ENCODE data around the gene GLRA3. TPM values are rescaled to one million over a fixed set of nuclear protein-coding genes. Genes with fewer than 3 reads are reported as not detected.
"Not testable (repeated sequence)": the region's sequence is repeated elsewhere in the genome, so short reads cannot be mapped to it uniquely, and the experiment has no call there.

The GLRA3 gene
- not detected for total RNA-seq
- long read RNA-seq = 0 reads

- ATAC-seq (ENCODE audit: poor library complexity) (no peak), DNase-seq (no peak)
- intact Hi-C loops (cut with DNase I) = no loop called here
These were observed at the start of gene GLRA3 for GRCh38 chr4:174828845-174829701. Gene GLRA3, minus strand, starts transcription at chr4:174829247. Its CDS starts 436 bp downstream, at chr4:174828811.

GRCh38 chr4:174874898-174875297 is 45.9 kb upstream of the GLRA3 start:
- intact Hi-C loops (cut with DNase I) = no loop called here
- DNase-seq (no peak), ATAC-seq (ENCODE audit: poor library complexity) (no peak)

DNA sequence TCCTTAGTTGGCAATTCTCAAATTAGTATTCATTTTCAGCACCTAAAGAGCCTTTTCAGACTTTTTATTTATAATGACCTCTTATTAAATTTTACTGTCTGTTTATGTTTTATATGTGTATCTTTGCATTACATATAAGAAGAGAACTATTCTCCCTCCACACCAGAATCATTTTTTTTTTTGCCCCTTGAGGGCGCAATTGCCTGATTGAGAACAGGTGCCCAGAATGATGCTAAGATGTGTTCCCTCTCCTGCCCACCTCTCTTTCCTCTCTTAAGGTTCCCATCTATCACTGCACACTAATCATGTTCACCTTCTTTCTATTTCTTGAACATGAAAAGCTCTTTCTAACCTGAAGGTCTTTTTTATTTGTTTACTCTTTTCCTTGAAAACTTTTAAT is 44.9 kb upstream of the GLRA3 start:
- intact Hi-C loops (cut with DNase I) = no loop called here
- DNase-seq = no peak
- ATAC-seq (ENCODE audit: poor library complexity) = no peak

GRCh38 chr4:174873146-174873545 is 44.1 kb upstream of the GLRA3 start:
- DNase-seq; ATAC-seq (ENCODE audit: poor library complexity); intact Hi-C loops (cut with DNase I): not testable (repeated sequence)

DNA sequence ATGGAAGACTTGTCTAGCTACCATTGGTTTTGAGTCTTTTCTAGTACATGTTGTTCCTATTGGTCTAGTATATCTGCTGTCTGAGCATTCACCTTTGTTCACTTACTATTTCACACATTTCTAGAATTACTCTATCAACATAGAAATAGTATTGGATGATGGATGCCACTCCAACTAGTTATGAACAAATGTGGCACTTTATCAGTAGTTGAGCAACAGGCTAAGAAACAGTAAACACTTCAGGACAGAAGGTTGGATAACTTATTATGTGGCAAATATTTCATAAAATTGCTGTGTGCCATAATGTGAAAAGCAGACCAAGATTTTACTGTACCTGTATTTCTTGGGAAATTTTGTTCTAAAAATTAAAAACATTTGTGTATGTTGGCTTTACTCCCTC is 42.4 kb upstream of the GLRA3 start:
- intact Hi-C loops (cut with DNase I) = no loop called here
- DNase-seq (no peak), ATAC-seq (ENCODE audit: poor library complexity) (no peak)

- no peak for ATAC-seq (ENCODE audit: poor library complexity)
- no peak for DNase-seq
- intact Hi-C loops (cut with DNase I) = no loop called here
These were observed 41.3 kb upstream of the GLRA3 start for GRCh38 chr4:174870311-174870710.

- ATAC-seq (ENCODE audit: poor library complexity) (no peak), DNase-seq (no peak)
- intact Hi-C loops (cut with DNase I) = no loop called here
These were observed 40.3 kb upstream of the GLRA3 start for GRCh38 chr4:174869339-174869738.

- DNase-seq (no peak), ATAC-seq (ENCODE audit: poor library complexity) (no peak)
- intact Hi-C loops (cut with DNase I) = no loop called here
These were observed 38.9 kb upstream of the GLRA3 start for GRCh38 chr4:174867903-174868302.

DNA sequence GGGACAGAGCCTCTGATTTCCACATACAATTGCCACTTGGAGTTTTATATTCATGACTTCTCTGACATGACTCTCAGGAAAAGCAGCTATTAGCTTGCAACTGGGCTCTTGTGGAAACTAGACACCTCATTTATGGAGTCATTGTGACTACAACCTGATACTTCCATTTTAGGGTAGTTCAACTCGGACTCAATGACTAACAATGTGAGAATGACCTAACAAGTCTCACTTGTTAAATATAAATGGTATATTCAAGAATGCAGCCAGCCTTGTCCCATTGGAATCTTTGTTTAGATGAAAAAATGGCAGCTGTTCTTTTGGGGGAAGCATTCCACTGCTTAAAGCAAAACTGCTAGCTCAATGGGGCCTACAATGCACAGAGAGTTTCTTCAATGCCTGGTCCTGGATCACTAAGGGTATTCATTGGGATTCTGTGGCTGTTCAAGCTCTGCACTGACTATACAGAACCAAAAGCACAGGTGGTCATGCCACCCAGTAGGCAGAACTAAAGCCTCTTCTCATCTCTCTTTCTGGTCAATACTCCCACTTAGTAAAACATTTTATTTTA is 36.5 kb upstream of the GLRA3 start:
- no peak for DNase-seq
- intact Hi-C loops (cut with DNase I) = no loop called here

GRCh38 chr4:174864031-174864430 is 35.0 kb upstream of the GLRA3 start:
- intact Hi-C loops (cut with DNase I) = no loop called here
- DNase-seq (no peak), ATAC-seq (ENCODE audit: poor library complexity) (no peak)

More for the DNA sequence above, 36.5 kb upstream of the GLRA3 start:
- no peak for ATAC-seq (ENCODE audit: poor library complexity)

GRCh38 chr4:174860588-174860987 is 31.5 kb upstream of the GLRA3 start:
- DNase-seq = no peak
- ATAC-seq (ENCODE audit: poor library complexity) = no peak
- intact Hi-C loops (cut with DNase I) = no loop called here

DNA sequence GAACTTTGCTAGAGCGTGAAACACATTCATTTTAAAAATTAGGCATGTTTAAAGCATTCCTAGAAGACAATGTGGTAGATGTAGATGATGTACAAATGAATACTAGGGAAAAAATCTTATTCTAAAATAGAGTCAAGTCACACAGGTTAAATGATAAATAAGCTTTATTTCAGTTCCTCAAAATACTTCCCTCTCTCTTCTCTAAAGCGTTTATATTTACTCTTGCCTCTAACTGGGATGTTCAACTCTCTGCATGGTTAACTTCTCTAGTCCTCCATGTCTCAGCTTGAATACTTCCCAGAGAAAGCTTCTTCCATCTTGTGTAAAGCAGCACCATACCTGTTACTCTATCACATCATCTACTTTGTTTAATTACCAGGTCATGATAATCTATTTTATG is 30.9 kb upstream of the GLRA3 start:
- ATAC-seq (ENCODE audit: poor library complexity) = no peak
- intact Hi-C loops (cut with DNase I) = no loop called here
- no peak for DNase-seq

DNA sequence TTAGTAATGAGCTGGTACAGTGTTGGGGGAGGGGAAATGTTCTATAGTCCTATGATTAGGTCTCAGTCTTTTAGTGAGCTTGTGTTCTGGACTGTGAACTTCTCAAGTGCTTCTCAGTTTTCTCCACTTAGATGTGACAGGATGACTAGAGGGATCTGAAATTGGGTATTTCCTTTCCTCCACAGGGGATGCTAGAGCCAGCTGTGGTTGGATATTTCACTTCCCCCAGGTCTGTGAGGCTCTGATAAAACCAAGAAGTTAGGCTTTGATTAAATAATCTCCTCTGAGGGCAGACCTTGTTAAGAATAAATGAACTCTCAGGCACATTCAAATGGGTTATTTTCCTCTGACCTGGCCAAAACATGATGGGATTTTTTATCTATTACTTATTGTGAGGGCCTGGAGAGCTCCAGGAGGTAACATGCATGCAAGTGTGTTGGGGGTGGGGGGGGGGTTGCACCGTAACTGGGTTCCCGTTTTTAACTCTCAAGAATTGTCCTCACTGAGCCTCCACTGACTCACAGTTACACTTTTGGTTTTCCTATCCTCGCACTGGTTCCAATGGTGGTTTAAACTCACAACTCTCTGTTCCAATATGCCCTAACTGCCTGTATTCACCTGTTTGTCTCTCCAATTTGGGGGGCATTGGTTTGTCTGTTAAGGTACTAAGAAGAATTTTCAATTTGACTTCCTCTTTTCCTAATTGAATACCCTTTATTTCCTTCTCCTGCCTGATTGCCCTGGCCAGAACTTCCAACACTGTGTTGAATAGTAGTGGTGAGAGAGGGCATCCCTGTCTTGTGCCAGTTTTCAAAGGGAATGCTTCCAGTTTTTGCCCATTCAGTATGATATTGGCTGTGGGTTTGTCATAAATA is 28.1 kb upstream of the GLRA3 start:
- intact Hi-C loops (cut with DNase I) = no loop called here
- ATAC-seq (ENCODE audit: poor library complexity) = no peak
- no peak for DNase-seq

DNA sequence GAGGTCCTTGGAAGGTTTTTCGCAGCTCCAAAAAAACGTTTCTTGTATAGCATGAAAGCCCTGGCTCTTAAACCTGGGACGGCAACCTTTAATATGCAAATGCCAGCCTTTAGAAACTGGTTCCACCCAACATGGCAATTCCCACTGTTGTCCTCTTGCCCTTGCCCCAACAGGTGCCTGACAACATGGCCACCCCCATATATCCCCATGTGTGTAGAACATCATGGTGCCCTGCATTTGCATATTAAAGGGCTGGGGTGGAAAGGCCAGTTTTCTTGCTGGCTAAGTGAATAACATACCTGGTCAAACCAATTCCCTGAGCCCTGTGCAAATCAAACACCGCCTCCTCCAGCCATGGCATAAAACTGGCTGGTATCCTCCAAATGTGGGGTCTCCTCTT is 26.0 kb upstream of the GLRA3 start:
- intact Hi-C loops (cut with DNase I) = no loop called here
- no peak for DNase-seq
- ATAC-seq (ENCODE audit: poor library complexity) = no peak

- no peak for ATAC-seq (ENCODE audit: poor library complexity)
- no peak for DNase-seq
- intact Hi-C loops (cut with DNase I) = no loop called here
These were observed 24.6 kb upstream of the GLRA3 start for GRCh38 chr4:174853629-174854028.

DNA sequence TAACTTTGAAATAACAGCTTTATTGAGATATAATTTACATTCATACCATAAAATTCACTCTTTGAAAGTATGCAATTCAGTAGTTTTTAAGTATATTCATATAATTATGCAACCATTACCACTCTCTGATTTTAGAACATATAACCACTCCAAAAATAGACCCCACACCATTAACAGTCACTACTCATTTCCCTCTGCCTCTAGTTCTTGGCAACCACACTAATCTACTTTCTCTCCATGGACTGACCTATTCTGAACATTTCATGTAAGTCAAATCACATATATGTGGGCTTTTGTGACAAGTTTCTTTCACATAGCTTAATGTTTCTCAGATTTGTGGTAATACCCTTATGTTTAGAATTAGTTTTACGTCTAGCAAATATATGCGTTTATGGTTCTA is 19.5 kb upstream of the GLRA3 start:
- ATAC-seq (ENCODE audit: poor library complexity) (no peak), DNase-seq (no peak)
- intact Hi-C loops (cut with DNase I) = no loop called here

- intact Hi-C loops (cut with DNase I) = no loop called here
These were observed 18.9 kb upstream of the GLRA3 start for GRCh38 chr4:174847801-174848427.

DNA sequence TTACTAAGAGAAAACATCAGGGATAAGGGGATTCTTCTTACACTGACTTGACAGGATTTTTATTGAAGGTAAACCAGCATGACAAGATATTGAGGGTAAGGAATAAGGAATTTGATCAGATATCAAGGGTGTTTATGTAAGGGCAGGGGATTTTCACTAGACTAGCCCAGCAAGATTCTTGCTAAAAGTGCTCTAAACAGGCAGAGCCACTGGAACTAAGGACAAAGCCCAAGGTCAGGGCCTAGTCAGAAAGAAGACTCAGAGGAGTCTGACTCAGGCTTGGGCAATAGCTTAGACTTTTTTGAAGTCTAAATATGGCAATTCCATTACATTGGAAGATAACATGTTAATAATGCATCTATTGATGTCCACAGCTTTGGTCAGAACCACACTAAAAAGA is 6.5 kb upstream of the GLRA3 start:
- DNase-seq (no peak), ATAC-seq (ENCODE audit: poor library complexity) (no peak)
- intact Hi-C loops (cut with DNase I) = no loop called here

More at GRCh38 chr4:174847801-174848427, 18.9 kb upstream of the GLRA3 start:
- DNase-seq = no peak
- ATAC-seq (ENCODE audit: poor library complexity) = no peak

DNA sequence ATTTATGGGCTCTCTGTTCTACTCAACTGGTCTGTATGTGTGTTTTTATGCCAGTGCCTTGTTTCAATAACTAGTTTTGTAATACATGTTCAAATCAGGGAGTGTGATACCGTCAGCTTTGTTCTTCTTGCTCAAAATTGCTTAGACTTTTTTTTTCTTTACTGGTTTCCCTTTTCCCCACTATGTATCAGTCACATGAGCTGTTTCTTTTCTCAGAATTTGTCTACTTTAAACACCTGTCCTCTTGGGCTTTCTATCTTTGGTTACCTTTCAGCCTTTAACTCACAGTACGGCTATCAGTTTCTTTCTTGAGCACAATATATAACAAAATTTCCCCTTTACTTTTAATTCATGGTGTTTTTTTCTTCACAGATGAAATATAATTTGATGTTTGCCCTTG is 5.4 kb upstream of the GLRA3 start:
- ATAC-seq (ENCODE audit: poor library complexity) = no peak
- no peak for DNase-seq
- intact Hi-C loops (cut with DNase I) = no loop called here
